Liver (tissue), 9 donors: Measurements from ENCODE around the gene FCN3. TPM values are rescaled to one million over a fixed set of nuclear protein-coding genes. Genes with fewer than 3 reads are reported as not detected.

Experiments used
- DNase-seq: peaks from one replicate; pipeline ENCODE4 v3.0.0-alpha.2; 2017; ENCODE audit warnings: low spot score
- H3K27ac ChIP-seq, 2 donors: one replicate each; pipeline ENCODE4 v1.7.0; 2013; ENCODE audit warnings: inconsistent platforms in 2 of 2, low read length in 2 of 2, control low read depth in 1 of 2, low read depth in 1 of 2, mild to moderate bottlenecking in 1 of 2
- H3K27me3 ChIP-seq, 4 donors: one replicate each; pipeline versions ENCODE4 v1.6.1 to v1.7.0; 2013; ENCODE audit warnings: low read length in 3 of 4, inconsistent platforms in 1 of 4, mild to moderate bottlenecking in 1 of 4, moderate library complexity in 1 of 4; ENCODE audit not compliant: control insufficient read depth in 4 of 4, insufficient read depth in 4 of 4
- H3K36me3 ChIP-seq, 4 donors: one replicate each; pipeline versions ENCODE4 v1.6.1 to v1.7.0; 2013; ENCODE audit warnings: low read length in 3 of 4, mild to moderate bottlenecking in 3 of 4, low read depth in 1 of 4, moderate library complexity in 1 of 4; ENCODE audit not compliant: control insufficient read depth in 4 of 4, insufficient read depth in 3 of 4
- H3K4me1 ChIP-seq, 4 donors: one replicate each; pipeline versions ENCODE4 v1.6.1 to v1.7.0; 2013; ENCODE audit warnings: low read length in 3 of 4, mild to moderate bottlenecking in 3 of 4, moderate library complexity in 1 of 4; ENCODE audit not compliant: control insufficient read depth in 4 of 4, insufficient read depth in 4 of 4
- H3K4me3 ChIP-seq, 3 donors: one replicate each; pipeline versions ENCODE4 v1.6.1 to v1.7.0; 2013; ENCODE audit warnings: low read length in 3 of 3, control low read depth in 1 of 3, low read depth in 1 of 3, mild to moderate bottlenecking in 1 of 3
- H3K9ac ChIP-seq, 2 donors: one replicate each; pipeline ENCODE4 v1.7.0; 2013; ENCODE audit warnings: low read length in 2 of 2, mild to moderate bottlenecking in 2 of 2, moderate library complexity in 2 of 2, control low read depth in 1 of 2, low read depth in 1 of 2
- H3K9me3 ChIP-seq, 4 donors: one replicate each; pipeline versions ENCODE4 v1.6.1 to v1.7.0; 2013; ENCODE audit warnings: low read length in 3 of 4; ENCODE audit not compliant: control insufficient read depth in 4 of 4
- CTCF ChIP-seq: fragments of 150-350 bp; IDR thresholded peaks from 2 replicates; pipeline ENCODE4 v1.5.1; 2017; ENCODE audit warnings: improper control_type of control experiment, low read depth, low read length; ENCODE audit not compliant: missing input control
- EGR1 ChIP-seq, 2 donors: IDR thresholded peaks; 2 replicates each; pipeline ENCODE4 v1.6.1; 2016 to 2018; ENCODE audit warnings: antibody characterized with exemption in 2 of 2, low read depth in 2 of 2
- FOXA1 ChIP-seq: IDR thresholded peaks from 2 replicates; pipeline ENCODE4 v1.6.1; 2016; ENCODE audit warnings: antibody characterized with exemption
- FOXA2 ChIP-seq: IDR thresholded peaks from 2 replicates; pipeline ENCODE4 v1.6.1; 2016; ENCODE audit warnings: antibody characterized with exemption
- GABPA ChIP-seq, 2 donors: IDR thresholded peaks in 1 of 2; conservative IDR thresholded peaks in 1 of 2; 2 replicates each; pipeline ENCODE4 v1.6.1; 2016; ENCODE audit warnings: antibody characterized with exemption in 2 of 2, mild to moderate bottlenecking in 1 of 2, moderate library complexity in 1 of 2
- HNF4A ChIP-seq, 2 donors: conservative IDR thresholded peaks; 2 replicates each; pipeline ENCODE4 v1.6.1; 2016; ENCODE audit warnings: antibody characterized with exemption in 2 of 2, mild to moderate bottlenecking in 2 of 2
- HNF4G ChIP-seq: IDR thresholded peaks from 2 replicates; pipeline ENCODE4 v1.6.1; 2016; ENCODE audit warnings: antibody characterized with exemption
- JUND ChIP-seq, 2 donors: IDR thresholded peaks; 2 replicates each; pipeline ENCODE4 v1.6.1; 2016; ENCODE audit warnings: antibody characterized with exemption in 2 of 2
- NR2F2 ChIP-seq: IDR thresholded peaks from 2 replicates; pipeline ENCODE4 v1.6.1; 2016; ENCODE audit warnings: antibody characterized with exemption
- RAD21 ChIP-seq, 2 donors: IDR thresholded peaks; 2 replicates each; pipeline ENCODE4 v1.6.1; 2016; ENCODE audit warnings: antibody characterized with exemption in 2 of 2, mild to moderate bottlenecking in 2 of 2
- REST ChIP-seq: IDR thresholded peaks from 2 replicates; pipeline ENCODE4 v1.6.1; 2016; ENCODE audit warnings: antibody characterized with exemption, mild to moderate bottlenecking
- RXRA ChIP-seq, 2 donors: IDR thresholded peaks; 2 replicates each; pipeline ENCODE4 v1.6.1; 2017 to 2018; ENCODE audit warnings: antibody characterized with exemption in 2 of 2, mild to moderate bottlenecking in 1 of 2
- SP1 ChIP-seq: IDR thresholded peaks from 2 replicates; pipeline ENCODE4 v1.6.1; 2018; ENCODE audit warnings: antibody characterized with exemption, mild to moderate bottlenecking
- WGBS: extraction: QIAGEN DNeasy Blood & Tissue Kit; methylation state at CpG from one replicate; pipeline ENCODE4 v1.1.7; 2013; 5-methylcytosine and 5-hydroxymethylcytosine counted together
- polyA plus RNA-seq, 2 donors: library from polyadenylated mRNA; stranded (reverse) in 1 of 2; unstranded in 1 of 2; fragments of 200-250 nt in 1 of 2; fragments of >200 nt in 1 of 2; fragmentation: Nextera tagmentation in 1 of 2; extraction: Ambion mirVana in 1 of 2; gene quantifications; one replicate each; pipeline versions ENCODE4 v1.2.1 to v1.2.3, GENCODE V29; 2013 to 2015
- total RNA-seq, 2 donors: library from RNA; depleted of rRNA; stranded (reverse); fragments of >200 nt; gene quantifications; one replicate each; pipeline ENCODE4 v1.2.3, GENCODE V29; 2014
- TF ChIP-seq, protein P1 (sequence below): IDR thresholded peaks from 2 replicates; pipeline ENCODE4 v1.6.1; 2016; ENCODE audit warnings: antibody characterized with exemption
- donor health status: healthy.
- donor health status: healthy.
- donor health status: healthy.
- donor health status: healthy.
- donor health status: healthy.

The FCN3 gene
- total and polyA plus RNA-seq, 4 donors: 87.3 to 310 (median 137) TPM

DNA sequence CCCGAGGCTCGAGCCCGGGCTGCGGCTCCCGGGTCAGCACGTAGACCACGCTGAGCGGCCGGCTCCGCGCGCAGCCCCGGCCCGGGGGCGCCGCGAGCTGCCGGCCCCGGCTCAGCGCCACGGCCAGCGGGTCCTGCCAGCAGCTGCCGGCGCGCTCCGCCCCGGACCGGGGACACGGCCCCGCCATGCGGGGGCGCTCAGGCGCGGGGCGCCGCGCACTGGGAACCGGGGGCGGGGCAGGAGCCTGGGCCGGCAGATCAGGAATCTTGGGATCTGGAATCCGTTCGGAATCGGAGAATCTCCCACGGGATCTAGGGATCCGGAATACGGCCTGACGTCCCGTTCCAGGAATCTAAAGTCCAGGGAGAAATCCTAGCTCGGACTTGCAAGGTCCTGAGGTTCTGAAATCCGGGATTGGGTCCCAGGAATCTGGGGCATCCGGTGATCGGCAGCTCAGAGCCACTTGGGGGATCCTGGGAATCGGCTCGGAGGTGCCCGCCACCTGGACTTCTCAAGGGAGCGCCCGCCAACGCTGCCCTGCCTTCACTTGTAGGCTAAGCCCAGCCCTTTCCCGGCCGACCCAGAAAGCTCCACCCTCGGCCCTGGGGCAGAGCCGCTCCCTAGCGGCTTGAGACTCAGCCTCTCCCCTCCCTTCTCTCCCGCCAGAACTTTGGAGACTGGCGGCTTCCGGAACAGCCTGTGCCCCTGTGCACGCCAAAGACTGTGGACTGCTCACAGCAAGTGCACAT is 8.0 kb downstream of the FCN3 start, which contains the start of gene MAP3K6:
MAP3K6 (minus strand) TSS at position 551 of the 749 bp plus-strand sequence; CDS start at position 187, 364 bp downstream.
- WGBS: under 1% methylated on average over 67 of the region's 67 CpGs
- Histone ChIP-seq H3K27ac (peak within 1 kb of the TSS; percentile 88 to 90), H3K36me3 (no peaks in the 10 kb centered on the region), H3K9ac (peak within 1 kb of the TSS; percentile 79 to 85), H3K27me3 (no peaks in the 10 kb centered on the region), H3K9me3 (no peaks in the 10 kb centered on the region), H3K4me3 (peak within 1 kb of the TSS; percentile 66 to 80 (median 72)), H3K4me1 (peaks cover 0 to 34% (median 12%) of the 10 kb centered on the region in 4 donors)
- peak; percentile 71 for DNase-seq
- peak in 1 of 2 donors; percentile 20 for TF ChIP-seq EGR1 (IDR thresholded peaks at IDR 0.05; ENCODE audit: low read depth in 2 of 2)
- no peak for TF ChIP-seq HNF4G
- peak; percentile 25 for TF ChIP-seq CTCF
- peak; percentile 80 for TF ChIP-seq SP1
- TF ChIP-seq FOXA1: no peak
- TF ChIP-seq, protein P1, sequence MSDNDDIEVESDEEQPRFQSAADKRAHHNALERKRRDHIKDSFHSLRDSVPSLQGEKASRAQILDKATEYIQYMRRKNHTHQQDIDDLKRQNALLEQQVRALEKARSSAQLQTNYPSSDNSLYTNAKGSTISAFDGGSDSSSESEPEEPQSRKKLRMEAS: no peak
- no peak for TF ChIP-seq REST
- no peak for TF ChIP-seq GABPA (IDR thresholded peaks at IDR 0.05 in 1 of 2, conservative IDR thresholded peaks at IDR 0.05 in 1 of 2)
- peak in 1 of 2 donors; percentile 14 for TF ChIP-seq RAD21 (IDR thresholded peaks at IDR 0.05)
- TF ChIP-seq NR2F2: peak; percentile 43
- TF ChIP-seq RXRA (IDR thresholded peaks at IDR 0.05): peak in 1 of 2 donors; percentile 8
- TF ChIP-seq FOXA2: no peak

DNA sequence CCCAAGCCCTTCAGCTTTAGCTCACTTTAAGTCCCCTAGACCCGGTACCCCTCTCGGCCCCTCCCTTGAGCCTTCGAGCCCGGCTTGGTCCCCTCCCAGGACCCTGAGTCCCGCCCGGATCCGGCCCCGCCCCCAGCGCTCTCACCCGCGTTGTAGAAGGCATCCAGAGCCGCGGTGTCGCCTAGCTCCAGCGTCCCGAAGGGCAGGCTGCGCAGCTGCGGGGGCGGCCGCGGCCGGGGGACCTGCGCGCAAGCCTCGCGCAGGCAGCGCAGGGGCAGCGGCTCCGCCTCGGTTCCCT is 8.6 kb downstream of the FCN3 start:
- TF ChIP-seq JUND (IDR thresholded peaks at IDR 0.05): no peak
- TF ChIP-seq FOXA2: no peak
- TF ChIP-seq CTCF: no peak
- no peak for TF ChIP-seq NR2F2
- no peak for TF ChIP-seq HNF4G
- no peak for TF ChIP-seq RXRA (IDR thresholded peaks at IDR 0.05)
- TF ChIP-seq, protein P1: no peak
- TF ChIP-seq HNF4A (conservative IDR thresholded peaks at IDR 0.05): no peak
- H3K4me3 ChIP-seq: peak overlapping the region; percentile 58 to 72 (median 66)
- H3K27ac ChIP-seq: peak overlapping the region; percentile 84 to 87
- H3K27me3 ChIP-seq: no peaks in the 10 kb centered on the region
- H3K36me3 ChIP-seq: no peaks in the 10 kb centered on the region
- H3K9me3 ChIP-seq: no peaks in the 10 kb centered on the region
- peaks cover 0 to 34% (median 12%) of the 10 kb centered on the region in 4 donors for H3K4me1 ChIP-seq
- peak; percentile 72 for DNase-seq
- peak overlapping the region in 1 of 2 donors; percentile 79 for H3K9ac ChIP-seq
- under 1% methylated on average over 30 of the region's 30 CpGs for WGBS
